ENCODE results near the gene SYTL3. TPM values are rescaled to one million over a fixed set of nuclear protein-coding genes. Genes with fewer than 3 reads are reported as not detected.

The SYTL3 gene
- total and polyA plus RNA-seq, 3 donors from 2014 or later: 7.0 to 11.0 (median 10.2) TPM

DNA sequence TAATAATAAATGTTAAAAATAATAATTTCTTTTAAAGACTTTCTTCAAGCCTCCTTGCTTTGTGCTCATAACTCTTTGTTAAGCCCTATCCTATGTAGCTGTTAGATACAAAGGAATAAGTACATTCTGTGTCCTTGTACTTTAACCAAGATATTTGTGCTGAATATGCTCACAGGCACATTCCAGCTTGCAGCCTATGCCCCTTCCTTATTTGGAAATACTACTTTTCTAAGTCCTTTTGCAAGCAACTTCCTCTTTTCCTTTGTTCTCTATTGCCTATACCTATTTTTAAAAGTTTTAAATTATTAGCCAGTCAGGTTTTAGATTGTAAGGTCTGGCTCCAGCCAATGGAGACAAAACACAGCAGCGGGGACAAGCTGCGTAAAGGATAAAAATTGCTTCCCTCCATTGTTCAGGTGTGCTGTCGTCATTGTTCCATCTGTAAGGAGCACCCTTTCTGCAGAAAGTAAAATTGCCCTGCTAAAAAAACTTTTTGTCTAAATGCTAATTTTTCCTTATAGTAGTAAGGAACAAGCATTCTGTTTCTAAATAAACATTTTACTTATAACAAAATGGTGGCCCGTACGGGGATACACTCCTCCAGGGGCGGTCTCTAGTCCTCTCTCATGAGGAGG lies 80.2 kb downstream of the SYTL3 start:
- no peak overlapping the region for H3K4me3 ChIP-seq
- WGBS, 2 donors: 92 to 93% methylated on average over 6 of the region's 6 CpGs
- H3K27ac ChIP-seq: no peak overlapping the region
- no peaks in the 10 kb centered on the region for H3K9me3 ChIP-seq
- TF ChIP-seq, protein P1, sequence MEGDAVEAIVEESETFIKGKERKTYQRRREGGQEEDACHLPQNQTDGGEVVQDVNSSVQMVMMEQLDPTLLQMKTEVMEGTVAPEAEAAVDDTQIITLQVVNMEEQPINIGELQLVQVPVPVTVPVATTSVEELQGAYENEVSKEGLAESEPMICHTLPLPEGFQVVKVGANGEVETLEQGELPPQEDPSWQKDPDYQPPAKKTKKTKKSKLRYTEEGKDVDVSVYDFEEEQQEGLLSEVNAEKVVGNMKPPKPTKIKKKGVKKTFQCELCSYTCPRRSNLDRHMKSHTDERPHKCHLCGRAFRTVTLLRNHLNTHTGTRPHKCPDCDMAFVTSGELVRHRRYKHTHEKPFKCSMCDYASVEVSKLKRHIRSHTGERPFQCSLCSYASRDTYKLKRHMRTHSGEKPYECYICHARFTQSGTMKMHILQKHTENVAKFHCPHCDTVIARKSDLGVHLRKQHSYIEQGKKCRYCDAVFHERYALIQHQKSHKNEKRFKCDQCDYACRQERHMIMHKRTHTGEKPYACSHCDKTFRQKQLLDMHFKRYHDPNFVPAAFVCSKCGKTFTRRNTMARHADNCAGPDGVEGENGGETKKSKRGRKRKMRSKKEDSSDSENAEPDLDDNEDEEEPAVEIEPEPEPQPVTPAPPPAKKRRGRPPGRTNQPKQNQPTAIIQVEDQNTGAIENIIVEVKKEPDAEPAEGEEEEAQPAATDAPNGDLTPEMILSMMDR (IDR thresholded peaks at IDR 0.05): no peak
- TF ChIP-seq POLR2A (IDR thresholded peaks at IDR 0.05): no peak
- H3K27me3 ChIP-seq: no peaks in the 10 kb centered on the region
- DNase-seq: no peak
- intact Hi-C loops (cut with DNase I; ENCODE audit: low total_unique reads): no loop called here
- no peaks in the 10 kb centered on the region for H3K4me1 ChIP-seq
- no peaks in the 10 kb centered on the region for H3K36me3 ChIP-seq (ENCODE audit: low read depth, missing control alignments)

DNA sequence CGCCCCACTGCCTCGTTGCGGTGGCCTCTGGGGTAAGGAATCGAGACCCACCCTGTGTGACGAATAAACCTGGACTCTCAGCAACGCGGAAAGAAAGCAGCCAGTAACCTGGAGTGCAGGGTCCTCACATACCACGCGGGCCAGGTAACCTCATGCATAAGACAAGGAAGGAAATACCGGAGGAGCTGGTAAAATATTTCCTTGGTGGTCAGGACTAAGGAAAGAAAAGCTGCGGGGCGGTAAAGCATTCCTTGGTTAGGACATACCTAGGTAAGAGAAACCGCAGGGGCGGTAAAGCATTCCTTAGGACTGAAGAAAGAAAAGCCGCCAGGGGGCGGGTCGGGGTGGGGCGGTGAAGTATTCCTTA lies 80.7 kb downstream of the SYTL3 start:
- no peak overlapping the region for H3K4me3 ChIP-seq
- WGBS, 2 donors: 89 to 91% methylated on average over 18 of the region's 18 CpGs
- H3K27me3 ChIP-seq: no peaks in the 10 kb centered on the region
- intact Hi-C loops (cut with DNase I; ENCODE audit: low total_unique reads): no loop called here
- no peak overlapping the region for H3K27ac ChIP-seq
- H3K4me1 ChIP-seq: no peaks in the 10 kb centered on the region
- no peaks in the 10 kb centered on the region for H3K36me3 ChIP-seq (ENCODE audit: low read depth, missing control alignments)
- no peaks in the 10 kb centered on the region for H3K9me3 ChIP-seq
- TF ChIP-seq, protein P1 (IDR thresholded peaks at IDR 0.05): no peak
- TF ChIP-seq POLR2A (IDR thresholded peaks at IDR 0.05): no peak
- DNase-seq: no peak

DNA sequence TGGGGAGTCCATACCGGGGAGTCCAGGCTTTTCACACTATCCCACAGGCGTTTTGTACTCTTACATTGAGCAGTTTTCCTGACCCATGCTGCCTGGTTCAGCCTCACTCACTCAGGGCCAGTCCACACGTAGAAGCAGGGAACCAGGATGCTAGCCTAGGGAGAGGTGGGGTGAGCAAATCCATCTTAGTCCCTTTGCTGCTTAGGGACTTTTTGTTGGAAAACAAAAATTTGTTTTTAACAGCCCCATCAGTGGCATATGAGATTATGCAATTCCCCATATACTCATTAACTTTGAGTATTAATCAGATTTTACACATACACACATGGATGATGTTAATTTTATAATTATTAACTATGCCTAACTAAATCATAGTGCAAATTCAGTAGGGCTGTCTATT lies 85.2 kb downstream of the SYTL3 start:
- H3K4me3 ChIP-seq: no peak overlapping the region
- H3K9me3 ChIP-seq: no peaks in the 10 kb centered on the region
- DNase-seq: no peak
- no peak overlapping the region for H3K27ac ChIP-seq
- H3K27me3 ChIP-seq: no peaks in the 10 kb centered on the region
- no peaks in the 10 kb centered on the region for H3K4me1 ChIP-seq
- TF ChIP-seq, protein P1 (IDR thresholded peaks at IDR 0.05): no peak
- no peak for TF ChIP-seq POLR2A (IDR thresholded peaks at IDR 0.05)
- 92 to 97% methylated on average over 3 of the region's 3 CpGs for WGBS, 2 donors
- intact Hi-C loops (cut with DNase I; ENCODE audit: low total_unique reads): no loop called here
- H3K36me3 ChIP-seq (ENCODE audit: low read depth, missing control alignments): no peaks in the 10 kb centered on the region

DNA sequence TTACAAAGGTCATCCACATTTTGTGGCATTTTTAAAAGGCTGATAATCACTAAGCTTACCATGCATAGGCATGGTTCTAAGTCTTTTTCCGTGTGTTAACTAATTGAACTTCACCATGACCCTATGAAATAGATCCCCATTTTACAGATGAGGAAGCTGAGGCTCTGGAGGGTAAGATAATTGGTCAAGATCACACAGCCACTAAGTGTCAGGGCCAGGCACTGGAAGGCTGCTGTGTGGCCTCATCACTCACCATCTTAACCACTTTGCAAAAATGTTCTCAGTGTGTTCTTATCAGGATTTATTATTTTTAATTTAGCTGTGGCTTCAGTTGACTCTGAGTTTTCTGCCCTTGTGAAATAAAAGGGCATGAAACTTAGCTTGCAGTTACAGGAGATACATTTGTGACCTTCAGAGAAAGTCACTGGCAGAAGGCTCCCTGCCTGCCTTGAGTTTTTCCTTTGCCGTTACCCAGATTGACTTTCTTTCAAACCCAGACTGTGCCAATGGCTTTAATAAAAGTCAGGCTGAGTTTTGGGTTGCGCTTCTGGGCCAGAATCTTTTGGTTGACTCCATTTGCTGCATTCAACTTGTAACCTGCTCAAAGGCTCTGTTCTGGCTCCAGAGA lies 87.3 kb downstream of the SYTL3 start:
- 72 to 90% methylated on average over 3 of the region's 3 CpGs for WGBS, 2 donors
- Histone ChIP-seq H3K9me3 (no peaks in the 10 kb centered on the region), H3K27ac (no peak overlapping the region), H3K4me3 (no peak overlapping the region), H3K27me3 (no peaks in the 10 kb centered on the region), H3K36me3 (ENCODE audit: low read depth, missing control alignments) (no peaks in the 10 kb centered on the region), H3K4me1 (no peaks in the 10 kb centered on the region)
- TF ChIP-seq, protein P1 (IDR thresholded peaks at IDR 0.05): no peak
- TF ChIP-seq POLR2A (IDR thresholded peaks at IDR 0.05): no peak
- intact Hi-C loops (cut with DNase I; ENCODE audit: low total_unique reads): no loop called here
- no peak for DNase-seq
